Subcutaneous abdominal adipose tissue (tissue), 5 donors: ENCODE results near the gene CYFIP1.

Experiments used
- H3K27ac ChIP-seq: one replicate; pipeline ENCODE4 v1.7.0; 2013; ENCODE audit warnings: low read depth, mild to moderate bottlenecking, inconsistent platforms, low read length, moderate library complexity
- H3K27me3 ChIP-seq, 5 donors: one replicate each; pipeline ENCODE4 v1.7.0; 2013; ENCODE audit warnings: low read length in 5 of 5, inconsistent platforms in 1 of 5; ENCODE audit not compliant: control insufficient read depth in 5 of 5, insufficient read depth in 4 of 5
- H3K36me3 ChIP-seq, 5 donors: one replicate each; pipeline ENCODE4 v1.7.0; 2013; ENCODE audit warnings: low read length in 5 of 5; ENCODE audit not compliant: control insufficient read depth in 5 of 5, insufficient read depth in 5 of 5
- H3K4me1 ChIP-seq, 5 donors: one replicate each; pipeline ENCODE4 v1.7.0; 2013; ENCODE audit warnings: low read length in 5 of 5, mild to moderate bottlenecking in 3 of 5, moderate library complexity in 1 of 5; ENCODE audit not compliant: control insufficient read depth in 5 of 5, insufficient read depth in 5 of 5
- H3K4me3 ChIP-seq, 5 donors: one replicate each; pipeline ENCODE4 v1.7.0; 2013; ENCODE audit warnings: low read length in 5 of 5, low read depth in 1 of 5
- H3K9ac ChIP-seq, 5 donors: one replicate each; pipeline ENCODE4 v1.7.0; 2013; ENCODE audit warnings: low read length in 5 of 5, mild to moderate bottlenecking in 4 of 5, moderate library complexity in 3 of 5
- H3K9me3 ChIP-seq, 5 donors: one replicate each; pipeline ENCODE4 v1.7.0; 2013; ENCODE audit warnings: low read length in 5 of 5; ENCODE audit not compliant: control insufficient read depth in 5 of 5
- donor health status: healthy.
- donor health status: healthy.
- donor health status: healthy.
- donor health status: healthy.
- donor health status: healthy.

CYFIP1 gene

DNA sequence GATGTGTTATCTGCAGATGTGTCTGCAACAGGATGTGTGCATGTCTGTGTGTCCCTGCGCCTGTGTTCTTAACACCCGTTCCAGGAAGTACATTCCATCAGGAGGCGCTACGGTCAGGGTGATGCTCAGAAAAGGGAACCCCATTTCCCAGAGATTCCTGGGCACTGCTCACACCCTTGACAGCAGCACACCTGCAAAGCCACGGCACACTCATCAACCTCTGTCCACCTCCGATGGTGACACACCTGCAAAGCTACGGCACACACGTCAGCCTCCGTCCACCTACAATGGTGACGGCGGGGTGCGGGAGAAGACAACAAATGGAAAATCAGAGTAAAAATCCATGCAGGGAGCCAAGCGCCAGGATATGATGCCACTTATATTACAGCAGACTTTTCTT lies 86.3 kb downstream of the CYFIP1 start:
- Histone ChIP-seq H3K4me3 (no peak overlapping the region), H3K4me1 (no peaks in the 10 kb centered on the region), H3K9ac (no peak overlapping the region), H3K36me3 (peaks cover 5 to 83% (median 62%) of the 10 kb centered on the region in 5 donors), H3K27me3 (no peaks in the 10 kb centered on the region), H3K27ac (no peak overlapping the region), H3K9me3 (no peaks in the 10 kb centered on the region)

DNA sequence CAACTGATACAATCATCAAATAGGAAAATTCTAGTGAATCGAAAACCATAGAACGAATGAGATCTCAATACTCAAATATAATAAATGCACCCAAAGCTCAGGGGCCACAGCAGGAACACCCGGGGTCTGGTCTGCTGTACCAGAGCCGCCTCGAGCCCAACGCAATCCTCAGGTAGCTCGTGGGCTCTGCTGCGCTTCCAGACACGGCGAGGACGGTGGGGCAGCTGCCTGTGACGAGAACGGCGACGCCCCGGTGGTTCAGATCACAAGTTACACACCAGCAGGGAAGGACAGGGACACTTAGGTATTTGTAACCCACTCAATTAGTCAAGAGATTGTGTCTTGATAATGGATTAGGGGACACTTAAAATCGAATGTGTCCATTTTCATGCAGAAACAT lies 87.1 kb downstream of the CYFIP1 start:
- Histone ChIP-seq H3K9ac (no peak overlapping the region), H3K4me3 (no peak overlapping the region), H3K4me1 (no peaks in the 10 kb centered on the region), H3K9me3 (no peaks in the 10 kb centered on the region), H3K27me3 (no peaks in the 10 kb centered on the region), H3K36me3 (peaks cover 5 to 79% (median 63%) of the 10 kb centered on the region in 5 donors), H3K27ac (no peak overlapping the region)

DNA sequence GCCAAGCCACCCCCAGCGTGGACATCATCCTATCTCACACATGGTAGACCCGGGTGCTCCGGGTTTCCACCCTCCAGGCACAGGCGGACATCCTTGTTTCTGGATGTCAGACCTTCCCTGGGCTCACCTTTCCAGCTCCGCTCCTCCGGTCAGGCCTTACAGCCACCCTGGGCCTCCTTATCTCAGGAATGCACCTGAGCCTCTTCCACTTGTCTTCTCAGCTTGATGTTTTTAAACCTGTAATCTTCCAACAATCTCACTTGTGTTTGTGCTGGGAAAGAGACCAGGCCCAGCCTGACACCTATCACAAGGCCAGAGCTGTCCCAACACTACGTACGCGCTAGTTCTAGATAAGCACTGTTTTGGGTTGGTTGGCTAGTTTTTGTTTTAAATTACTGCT lies 87.8 kb downstream of the CYFIP1 start:
- no peak overlapping the region for H3K27ac ChIP-seq
- no peaks in the 10 kb centered on the region for H3K4me1 ChIP-seq
- H3K36me3 ChIP-seq: peaks cover 5 to 80% (median 65%) of the 10 kb centered on the region in 5 donors
- H3K27me3 ChIP-seq: no peaks in the 10 kb centered on the region
- no peaks in the 10 kb centered on the region for H3K9me3 ChIP-seq
- H3K9ac ChIP-seq: no peak overlapping the region
- no peak overlapping the region for H3K4me3 ChIP-seq

DNA sequence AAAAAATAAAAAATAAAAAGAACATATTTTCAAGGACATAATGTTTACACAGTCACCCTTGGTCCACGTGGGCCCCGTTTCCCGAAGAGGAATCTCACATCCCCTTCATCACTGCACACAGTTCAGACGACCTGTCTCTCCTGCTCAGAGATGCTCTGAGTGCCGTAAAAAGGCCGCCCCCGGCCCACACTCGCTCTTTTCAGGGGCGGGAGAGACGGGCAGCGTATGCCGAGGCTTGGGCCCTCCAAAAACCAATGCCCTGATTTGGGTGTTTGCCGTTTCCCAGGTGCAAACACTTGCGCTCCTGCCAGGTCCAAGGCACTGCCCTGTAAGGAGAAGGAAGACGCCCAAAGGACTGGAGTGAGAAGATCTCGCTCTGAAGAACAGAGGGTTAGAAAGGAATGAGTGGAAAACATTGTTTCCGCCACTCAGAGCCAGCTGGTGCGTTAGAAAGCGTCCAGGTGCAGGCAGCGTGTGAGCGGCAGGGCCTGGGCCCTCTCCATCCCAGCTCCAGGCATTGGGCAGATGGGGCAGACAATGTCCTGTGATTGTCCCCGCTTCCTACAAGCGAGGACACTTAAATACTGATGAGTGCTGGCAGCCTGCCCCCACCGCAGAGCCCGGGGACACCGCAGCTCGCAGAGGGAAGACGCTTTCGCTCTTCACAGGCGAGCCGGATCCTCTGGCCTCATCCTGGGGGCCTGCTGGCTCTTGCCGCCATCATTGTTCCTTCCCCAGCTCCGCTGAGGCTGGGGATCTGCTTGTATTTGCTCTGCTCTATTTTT lies 88.5 kb downstream of the CYFIP1 start:
- Histone ChIP-seq H3K27me3 (no peaks in the 10 kb centered on the region), H3K9ac (no peak overlapping the region), H3K36me3 (peaks cover 8 to 80% (median 66%) of the 10 kb centered on the region in 5 donors), H3K27ac (no peak overlapping the region), H3K4me3 (no peak overlapping the region), H3K4me1 (no peaks in the 10 kb centered on the region), H3K9me3 (no peaks in the 10 kb centered on the region)

DNA sequence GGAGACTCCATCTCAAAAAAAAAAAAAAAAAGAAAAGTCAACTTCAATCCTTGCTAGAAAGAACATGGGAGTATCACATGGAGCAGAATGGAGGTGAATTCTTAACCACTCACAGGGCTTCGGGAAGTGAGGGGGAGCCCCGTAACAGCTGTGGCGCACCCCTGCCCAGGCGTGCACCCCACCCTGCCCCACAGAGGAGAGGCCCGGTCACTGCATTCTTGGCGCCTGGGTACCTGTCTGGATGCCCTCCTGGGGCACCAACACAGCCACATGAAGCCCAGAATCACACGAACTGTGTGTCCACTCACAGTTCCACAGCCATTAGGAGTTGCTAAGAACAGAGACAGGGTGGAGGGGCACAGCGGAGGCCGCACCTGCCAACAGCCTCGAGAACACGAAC lies 89.9 kb downstream of the CYFIP1 start:
- Histone ChIP-seq H3K27ac (no peak overlapping the region), H3K9me3 (no peaks in the 10 kb centered on the region), H3K27me3 (no peaks in the 10 kb centered on the region), H3K4me3 (no peak overlapping the region), H3K36me3 (peaks cover 10 to 72% (median 54%) of the 10 kb centered on the region in 5 donors), H3K4me1 (no peaks in the 10 kb centered on the region), H3K9ac (no peak overlapping the region)

DNA sequence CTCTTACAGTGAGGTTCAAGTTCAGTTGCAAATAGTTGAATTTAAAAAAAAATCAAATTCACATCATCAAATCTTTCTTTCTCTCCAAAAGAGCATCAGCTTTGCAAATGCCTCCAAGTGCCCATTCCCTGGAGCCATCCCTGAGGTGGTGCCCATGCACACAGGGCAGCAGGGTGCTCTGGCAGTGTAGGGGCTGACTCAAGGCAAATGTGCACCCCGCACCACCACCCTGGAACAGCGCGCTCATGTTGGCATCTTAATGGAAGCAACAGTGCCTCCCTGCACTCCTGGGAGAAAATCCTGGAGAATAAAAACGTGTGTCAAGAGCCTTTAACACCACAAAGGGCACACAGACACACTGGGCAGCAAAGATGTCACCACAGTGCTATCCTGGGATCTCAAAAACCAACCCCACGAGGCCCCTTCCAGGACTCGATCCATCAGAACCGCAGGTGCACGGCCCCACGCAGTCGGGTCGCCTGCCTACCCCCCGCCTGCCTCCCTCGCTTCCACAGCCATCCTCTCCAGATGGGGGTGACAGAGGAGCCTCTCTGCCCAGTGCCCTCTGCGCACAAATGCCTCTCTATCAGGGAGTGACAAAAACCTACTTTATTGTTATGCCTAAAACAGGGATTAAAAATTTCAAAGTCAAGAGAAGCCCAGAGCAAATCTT lies 90.9 kb downstream of the CYFIP1 start:
- no peaks in the 10 kb centered on the region for H3K9me3 ChIP-seq
- H3K36me3 ChIP-seq: peaks cover 10 to 73% (median 53%) of the 10 kb centered on the region in 5 donors
- H3K27me3 ChIP-seq: no peaks in the 10 kb centered on the region
- H3K9ac ChIP-seq: no peak overlapping the region
- no peaks in the 10 kb centered on the region for H3K4me1 ChIP-seq
- H3K4me3 ChIP-seq: no peak overlapping the region
- no peak overlapping the region for H3K27ac ChIP-seq

DNA sequence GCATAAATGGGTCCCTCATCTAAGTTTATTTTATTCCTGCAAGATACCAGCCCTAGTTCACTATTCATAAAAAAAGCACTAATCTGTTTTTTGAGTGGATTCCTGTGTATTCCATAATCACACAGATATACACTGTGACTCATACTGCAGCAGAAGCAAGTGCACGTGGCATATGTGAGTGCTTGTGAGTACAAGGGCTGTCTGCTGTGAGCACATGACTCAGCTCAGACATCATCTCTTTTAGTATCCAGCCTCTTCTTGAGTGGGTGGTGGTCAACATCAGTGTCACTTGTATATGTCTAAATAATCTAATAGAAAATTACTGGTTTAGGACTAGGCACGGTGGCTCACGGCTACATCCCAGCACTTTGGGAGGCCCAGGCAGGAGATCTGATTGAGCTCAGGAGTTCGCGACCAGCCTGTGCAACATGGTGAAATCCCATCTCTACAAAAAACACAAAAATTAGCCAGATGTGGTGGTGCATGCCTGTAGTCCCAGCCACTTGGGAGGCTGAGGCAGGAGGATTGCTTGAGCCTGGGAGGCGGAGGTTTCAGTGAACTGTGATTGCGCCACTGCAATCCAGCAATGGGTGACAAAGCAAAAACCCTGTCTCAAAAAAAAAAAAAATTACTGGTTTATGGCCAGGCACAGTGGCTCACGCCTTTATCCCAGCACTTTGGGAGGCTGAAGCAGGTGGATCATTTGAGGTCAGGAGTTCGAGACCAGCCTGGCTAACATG lies 91.9 kb downstream of the CYFIP1 start:
- H3K4me3 ChIP-seq: no peak overlapping the region
- peaks cover 10 to 66% (median 47%) of the 10 kb centered on the region in 5 donors for H3K36me3 ChIP-seq
- H3K9ac ChIP-seq: no peak overlapping the region
- H3K27me3 ChIP-seq: no peaks in the 10 kb centered on the region
- H3K4me1 ChIP-seq: no peaks in the 10 kb centered on the region
- H3K27ac ChIP-seq: no peak overlapping the region
- no peaks in the 10 kb centered on the region for H3K9me3 ChIP-seq

DNA sequence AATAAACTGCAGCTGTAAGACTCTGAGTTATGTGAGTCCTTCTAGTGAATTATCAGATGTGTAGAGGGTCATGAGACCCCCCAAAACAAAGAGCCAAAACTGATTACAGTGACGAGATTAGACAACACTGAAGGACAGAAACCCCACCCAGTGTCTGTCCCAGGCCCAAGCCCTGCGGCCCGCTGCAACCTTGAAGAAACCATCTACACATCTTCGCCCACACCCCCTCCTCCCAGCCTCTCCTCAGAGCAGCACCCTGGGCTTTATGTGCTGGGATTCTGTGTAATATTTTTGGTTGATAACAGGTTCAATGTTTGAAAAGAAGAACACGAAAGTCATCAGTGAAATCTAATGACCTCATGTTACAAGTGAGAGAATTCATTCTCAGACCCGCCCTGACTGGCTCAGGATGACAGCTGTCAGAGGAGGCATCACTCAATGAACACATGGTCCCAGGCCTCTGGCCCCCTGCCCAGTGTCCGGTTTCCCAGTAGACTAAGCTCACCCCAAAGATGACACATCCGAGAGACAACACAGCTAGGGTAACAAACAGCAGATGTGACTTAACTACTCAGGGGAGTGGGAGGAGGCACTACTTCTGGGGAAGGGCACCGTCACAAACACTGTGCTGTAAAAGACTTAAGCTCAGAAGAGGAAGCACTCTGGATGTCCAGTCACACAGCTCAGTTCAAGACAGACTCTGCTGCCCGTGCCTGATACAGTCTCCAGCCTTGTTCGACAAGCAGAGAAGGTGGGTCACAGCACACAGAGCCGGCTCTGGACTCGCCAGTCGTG lies 92.8 kb downstream of the CYFIP1 start:
- Histone ChIP-seq H3K27ac (peak overlapping the region; percentile 24), H3K27me3 (no peaks in the 10 kb centered on the region), H3K4me1 (no peaks in the 10 kb centered on the region), H3K4me3 (no peak overlapping the region), H3K9ac (no peak overlapping the region), H3K9me3 (no peaks in the 10 kb centered on the region), H3K36me3 (peaks cover 7 to 66% (median 48%) of the 10 kb centered on the region in 5 donors)

DNA sequence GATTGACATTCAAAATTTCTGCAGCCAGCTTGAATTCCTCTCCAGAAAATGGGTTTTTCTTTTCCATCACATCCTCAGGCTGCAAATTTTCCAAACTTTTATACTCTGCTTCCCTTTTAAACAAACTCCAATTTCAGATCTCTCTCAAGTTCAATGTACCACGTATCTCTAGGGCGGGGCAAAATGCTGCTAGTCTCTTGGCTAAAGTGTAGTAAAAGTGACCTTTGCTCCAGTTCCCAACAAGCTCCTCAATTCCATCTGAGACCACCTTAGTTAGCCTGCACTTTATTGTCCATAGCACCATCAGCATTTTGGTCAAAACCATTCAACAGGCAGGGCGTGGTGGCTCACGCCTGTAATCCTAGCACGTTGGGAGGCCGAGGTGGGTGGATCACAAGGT lies 95.0 kb downstream of the CYFIP1 start:
- Histone ChIP-seq H3K9ac (no peak overlapping the region), H3K4me1 (no peaks in the 10 kb centered on the region), H3K9me3 (no peaks in the 10 kb centered on the region), H3K27ac (no peak overlapping the region), H3K36me3 (peaks cover 7 to 66% (median 52%) of the 10 kb centered on the region in 5 donors), H3K4me3 (no peak overlapping the region), H3K27me3 (no peaks in the 10 kb centered on the region)
